Lung (tissue), 12 donors: ENCODE data around the gene ADARB1. TPM values are rescaled to one million over a fixed set of nuclear protein-coding genes. Genes with fewer than 3 reads are reported as not detected.

ENCODE experiments used
- ATAC-seq: fragments of 200-7000 bp; cut with Tn5 transposase; one replicate; pipeline ENCODE4 v1.9.1; 2020; ENCODE audit warnings: moderate number of reproducible peaks; ENCODE audit not compliant: insufficient read depth, low FRiP score
- DNase-seq, 3 donors: peaks; one replicate each; pipeline ENCODE4 v3.0.0-alpha.2; 2013 to 2017
- H3K27ac ChIP-seq, 2 donors: one replicate each; pipeline ENCODE4 v1.5.1; 2013; ENCODE audit warnings: mild to moderate bottlenecking in 2 of 2, moderate library complexity in 2 of 2, control low read depth in 1 of 2, inconsistent platforms in 1 of 2, low read depth in 1 of 2, low read length in 1 of 2
- H3K27me3 ChIP-seq, 3 donors: one replicate each; pipeline ENCODE4 v1.5.1; 2013; ENCODE audit warnings: low read length in 2 of 3; ENCODE audit not compliant: control insufficient read depth in 3 of 3, insufficient read depth in 3 of 3
- H3K36me3 ChIP-seq, 4 donors: one replicate each; pipeline ENCODE4 v1.5.1; 2013; ENCODE audit warnings: low read length in 4 of 4, mild to moderate bottlenecking in 1 of 4, moderate library complexity in 1 of 4; ENCODE audit not compliant: control insufficient read depth in 4 of 4, insufficient read depth in 4 of 4
- H3K4me1 ChIP-seq, 5 donors: one replicate each; pipeline ENCODE4 v1.5.1; 2013; ENCODE audit warnings: low read length in 5 of 5, mild to moderate bottlenecking in 2 of 5, moderate library complexity in 1 of 5; ENCODE audit not compliant: control insufficient read depth in 5 of 5, insufficient read depth in 5 of 5
- H3K4me3 ChIP-seq: one replicate; pipeline ENCODE4 v1.5.1; 2013; ENCODE audit warnings: mild to moderate bottlenecking, control low read depth, moderate library complexity
- H3K9ac ChIP-seq, 2 donors: one replicate each; pipeline ENCODE4 v1.5.1; 2013; ENCODE audit warnings: low read length in 2 of 2, control low read depth in 1 of 2; ENCODE audit not compliant: insufficient read depth in 1 of 2
- H3K9me3 ChIP-seq, 4 donors: one replicate each; pipeline ENCODE4 v1.5.1; 2013; ENCODE audit warnings: low read length in 3 of 4, mild to moderate bottlenecking in 1 of 4, moderate library complexity in 1 of 4; ENCODE audit not compliant: control insufficient read depth in 4 of 4, insufficient read depth in 3 of 4
- WGBS, 2 donors: extraction: QIAGEN DNeasy Blood & Tissue Kit; methylation state at CpG; one replicate each; pipeline ENCODE4 v1.1.7; 2013; 5-methylcytosine and 5-hydroxymethylcytosine counted together
- polyA plus RNA-seq, 2 donors: library from polyadenylated mRNA; stranded (reverse); fragments of 200-250 nt; gene quantifications; one replicate each; pipeline ENCODE4 v1.2.1, GENCODE V29; 2013
- total RNA-seq, 2 donors: library from RNA; depleted of rRNA in 1 of 2; stranded (reverse); fragments of >200 nt in 1 of 2; gene quantifications; one replicate each; pipeline ENCODE4 v1.2.1, GENCODE V29; 2014 to 2021
- TF ChIP-seq, protein P1 (sequence below): IDR thresholded peaks from 2 replicates; pipeline ENCODE4 v1.5.1; 2012; ENCODE audit warnings: mild to moderate bottlenecking; ENCODE audit errors: control extremely low read depth, extremely low read depth
- donor health status: control.
- donor health status: control.
- donor health status: Bipolar disorder and iron deficiency.
- donor health status: healthy.
- donor health status: DM: yes; HTN: yes; CAD: no.

Gene ADARB1
- total and polyA plus RNA-seq, 4 donors: 13.4 to 47.7 (median 32.6) TPM

DNA sequence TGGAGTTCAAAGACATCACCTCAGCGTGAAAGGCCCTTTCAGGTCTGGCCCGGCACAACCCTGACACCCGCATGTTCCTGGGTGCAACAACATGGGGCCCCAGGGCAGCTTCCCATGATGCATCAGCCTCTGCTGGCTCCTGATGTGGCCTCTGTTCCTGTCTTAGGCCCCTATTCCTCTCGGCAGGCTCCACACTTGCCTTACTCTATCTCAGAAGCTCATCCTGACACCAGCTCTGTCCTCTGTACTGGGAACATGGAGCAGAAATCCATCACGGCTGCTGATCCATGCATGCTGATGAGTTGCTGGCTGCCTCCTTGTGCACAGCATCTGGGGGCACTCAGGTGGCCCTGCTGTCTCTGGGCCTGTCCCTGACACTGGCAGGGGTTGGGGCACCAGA is 74.6 kb downstream of the ADARB1 start:
- no peaks in the 10 kb centered on the region for H3K27me3 ChIP-seq
- peaks cover 0 to 10% (median 3%) of the 10 kb centered on the region in 5 donors for H3K4me1 ChIP-seq
- ATAC-seq (no peak), DNase-seq (no peak)
- no peak overlapping the region for H3K4me3 ChIP-seq
- H3K9ac ChIP-seq: no peak overlapping the region
- no peak overlapping the region for H3K27ac ChIP-seq
- peaks cover 0 to 10% (median 1%) of the 10 kb centered on the region in 4 donors for H3K36me3 ChIP-seq
- WGBS, 2 donors: 92 to 93% methylated on average over 5 of the region's 5 CpGs
- peaks cover 0 to 2% (median 0%) of the 10 kb centered on the region in 4 donors for H3K9me3 ChIP-seq
- TF ChIP-seq, protein P1, sequence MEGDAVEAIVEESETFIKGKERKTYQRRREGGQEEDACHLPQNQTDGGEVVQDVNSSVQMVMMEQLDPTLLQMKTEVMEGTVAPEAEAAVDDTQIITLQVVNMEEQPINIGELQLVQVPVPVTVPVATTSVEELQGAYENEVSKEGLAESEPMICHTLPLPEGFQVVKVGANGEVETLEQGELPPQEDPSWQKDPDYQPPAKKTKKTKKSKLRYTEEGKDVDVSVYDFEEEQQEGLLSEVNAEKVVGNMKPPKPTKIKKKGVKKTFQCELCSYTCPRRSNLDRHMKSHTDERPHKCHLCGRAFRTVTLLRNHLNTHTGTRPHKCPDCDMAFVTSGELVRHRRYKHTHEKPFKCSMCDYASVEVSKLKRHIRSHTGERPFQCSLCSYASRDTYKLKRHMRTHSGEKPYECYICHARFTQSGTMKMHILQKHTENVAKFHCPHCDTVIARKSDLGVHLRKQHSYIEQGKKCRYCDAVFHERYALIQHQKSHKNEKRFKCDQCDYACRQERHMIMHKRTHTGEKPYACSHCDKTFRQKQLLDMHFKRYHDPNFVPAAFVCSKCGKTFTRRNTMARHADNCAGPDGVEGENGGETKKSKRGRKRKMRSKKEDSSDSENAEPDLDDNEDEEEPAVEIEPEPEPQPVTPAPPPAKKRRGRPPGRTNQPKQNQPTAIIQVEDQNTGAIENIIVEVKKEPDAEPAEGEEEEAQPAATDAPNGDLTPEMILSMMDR: no peak

- no peaks in the 10 kb centered on the region for H3K27me3 ChIP-seq
- TF ChIP-seq, protein P1: no peak
- H3K27ac ChIP-seq: no peak overlapping the region
- no peak overlapping the region for H3K9ac ChIP-seq
- ATAC-seq: no peak
- no peak overlapping the region for H3K4me3 ChIP-seq
- DNase-seq: no peak
- 90 to 94% methylated on average over 6 of the region's 6 CpGs for WGBS, 2 donors
- peaks cover 0 to 8% (median 1%) of the 10 kb centered on the region in 4 donors for H3K36me3 ChIP-seq
- H3K9me3 ChIP-seq: peaks cover 0 to 2% (median 0%) of the 10 kb centered on the region in 4 donors
- H3K4me1 ChIP-seq: peaks cover 0 to 10% (median 3%) of the 10 kb centered on the region in 5 donors
These were observed 76.3 kb downstream of the ADARB1 start for GRCh38 chr21:45150638-45151131.

GRCh38 chr21:45151445-45152160 is 77.2 kb downstream of the ADARB1 start:
- ATAC-seq: no peak
- Histone ChIP-seq H3K9me3 (peaks cover 0 to 2% (median 0%) of the 10 kb centered on the region in 4 donors), H3K27ac (no peak overlapping the region), H3K4me3 (no peak overlapping the region), H3K27me3 (no peaks in the 10 kb centered on the region), H3K36me3 (peaks cover 0 to 8% (median 1%) of the 10 kb centered on the region in 4 donors), H3K9ac (no peak overlapping the region), H3K4me1 (peaks cover 0 to 10% (median 3%) of the 10 kb centered on the region in 5 donors)
- DNase-seq: peak; percentile 33 to 67 (median 41)
- WGBS, 2 donors: 68 to 74% methylated on average over 10 of the region's 10 CpGs
- TF ChIP-seq, protein P1: no peak
